D721Med (cell line): Measurements from ENCODE around the gene PNPLA5.

Experiments
- DNase-seq: peaks from one replicate; pipeline ENCODE4 v3.0.0; 2011; ENCODE audit warnings: low spot score; ENCODE audit not compliant: insufficient read length
- FAIRE-seq: peaks from 2 replicates; lab custom pipeline; 2011; peaks lifted over from hg19 to GRCh38; lab: Jason Lieb, UNC
- CTCF ChIP-seq: IDR thresholded peaks from 2 replicates; pipeline ENCODE4 v1.5.1; 2012; ENCODE audit warnings: mild to moderate bottlenecking, control low read depth; ENCODE audit not compliant: insufficient read depth; ENCODE audit errors: missing control alignments

PNPLA5 gene

GRCh38 chr22:43891360-43892182, at the start of gene PNPLA5:
PNPLA5 (minus strand) TSS chr22:43892013; CDS start chr22:43891880, 133 bp downstream.
- DNase-seq (peak; percentile 31), FAIRE-seq (no peak)
- no peak for TF ChIP-seq CTCF

GRCh38 chr22:43941449-43941848, 49.6 kb upstream of the PNPLA5 start:
- TF ChIP-seq CTCF = no peak
- FAIRE-seq = no peak
- DNase-seq = no peak

GRCh38 chr22:43931771-43932170, 40.0 kb upstream of the PNPLA5 start:
- no peak for DNase-seq
- TF ChIP-seq CTCF = no peak
- FAIRE-seq = no peak

GRCh38 chr22:43928908-43929307, 37.1 kb upstream of the PNPLA5 start:
- no peak for FAIRE-seq
- no peak for TF ChIP-seq CTCF
- DNase-seq = no peak

- DNase-seq (no peak), FAIRE-seq (no peak)
- TF ChIP-seq CTCF = no peak
These were observed 36.7 kb upstream of the PNPLA5 start for GRCh38 chr22:43928468-43928867.

GRCh38 chr22:43926349-43926710, 34.5 kb upstream of the PNPLA5 start:
- TF ChIP-seq CTCF = no peak
- FAIRE-seq = no peak
- no peak for DNase-seq
